ENCODE measurements around the gene SMPD4. TPM values are rescaled to one million over a fixed set of nuclear protein-coding genes. Genes with fewer than 3 reads are reported as not detected.
A peak's percentile ranks its signal among the peaks of the same experiment; 100 is the strongest.
"Not testable (repeated sequence)": the region's sequence is repeated elsewhere in the genome, so short reads cannot be mapped to it uniquely, and the experiment has no call there.

SMPD4 gene
- total RNA-seq, 4 donors from 2014 or later = 27.3 to 46.3 (median 36.9) TPM

GRCh38 chr2:130135692-130136541 lies 45.5 kb downstream of the SMPD4 start:
- no peaks in the 10 kb centered on the region for H3K4me1 ChIP-seq
- no peaks in the 10 kb centered on the region for H3K9me3 ChIP-seq
- H3K27me3 ChIP-seq = no peaks in the 10 kb centered on the region
- no peak overlapping the region for H3K27ac ChIP-seq (replicated peaks in 1 of 4)
- intact Hi-C loops (cut with DNase I) = no loop called here
- no peak overlapping the region for H3K4me3 ChIP-seq
- TF ChIP-seq POLR2AphosphoS5 (IDR thresholded peaks at IDR 0.05) (no peak), EP300 (IDR thresholded peaks at IDR 0.05) (no peak), CTCF (IDR thresholded peaks at IDR 0.05) (no peak), POLR2A (IDR thresholded peaks at IDR 0.05; ENCODE audit: low read depth) (no peak)
- no peaks in the 10 kb centered on the region for H3K36me3 ChIP-seq
- 98% methylated on average over 7 of the region's 15 CpGs for WGBS
- DNase-seq (ENCODE audit: extremely low spot score) = peak; percentile 64

GRCh38 chr2:130129120-130129829 lies 52.1 kb downstream of the SMPD4 start, which contains the start of gene POTEF:
TSS of gene POTEF (minus strand) at chr2:130129222. CDS start at chr2:130120515, 8,707 bp downstream.
- H3K4me1 ChIP-seq; DNase-seq (ENCODE audit: extremely low spot score); H3K9me3 ChIP-seq; H3K27ac ChIP-seq (replicated peaks in 1 of 4); H3K36me3 ChIP-seq; H3K4me3 ChIP-seq; H3K27me3 ChIP-seq; intact Hi-C loops (cut with DNase I): not testable (repeated sequence)
- WGBS = 95% methylated on average over 20 of the region's 29 CpGs

GRCh38 chr2:130128464-130128863 lies 52.9 kb downstream of the SMPD4 start:
- 100% methylated on average over 3 of the region's 14 CpGs for WGBS

GRCh38 chr2:130127726-130128125 lies 53.7 kb downstream of the SMPD4 start:
- intact Hi-C loops (cut with DNase I); H3K4me1 ChIP-seq; H3K27ac ChIP-seq (replicated peaks in 1 of 4); H3K36me3 ChIP-seq; H3K9me3 ChIP-seq; H3K4me3 ChIP-seq; H3K27me3 ChIP-seq; DNase-seq (ENCODE audit: extremely low spot score): not testable (repeated sequence)
- WGBS = no CpG with 5 or more reads among the region's 9 CpGs

More at GRCh38 chr2:130128464-130128863, 52.9 kb downstream of the SMPD4 start:
- H3K36me3 ChIP-seq; H3K27ac ChIP-seq (replicated peaks in 1 of 4); H3K4me1 ChIP-seq; H3K4me3 ChIP-seq; DNase-seq (ENCODE audit: extremely low spot score); H3K27me3 ChIP-seq; H3K9me3 ChIP-seq; intact Hi-C loops (cut with DNase I): not testable (repeated sequence)

GRCh38 chr2:130120924-130121323 lies 60.5 kb downstream of the SMPD4 start:
- H3K27ac ChIP-seq (replicated peaks in 1 of 4); intact Hi-C loops (cut with DNase I); H3K9me3 ChIP-seq; DNase-seq (ENCODE audit: extremely low spot score); H3K27me3 ChIP-seq; H3K36me3 ChIP-seq; H3K4me3 ChIP-seq; H3K4me1 ChIP-seq: not testable (repeated sequence)
- WGBS = 93% methylated on average over 38 of the region's 45 CpGs

GRCh38 chr2:130102597-130103363 lies 78.6 kb downstream of the SMPD4 start:
- WGBS = 72% methylated on average over 5 of the region's 8 CpGs
- H3K27ac ChIP-seq (replicated peaks in 1 of 4); H3K9me3 ChIP-seq; intact Hi-C loops (cut with DNase I); H3K4me1 ChIP-seq; H3K4me3 ChIP-seq; H3K36me3 ChIP-seq; H3K27me3 ChIP-seq; DNase-seq (ENCODE audit: extremely low spot score): not testable (repeated sequence)

Small RNA genes within 50 kb of the gene (small RNA-seq; reads per million reads assigned to genes)
- 0 reads per million in 3 donors for gene RNU6-1049P

Other genes starting within 250 kb of the SMPD4 start
- gene RAB6C, start 201.9 kb downstream of the SMPD4 start, total RNA-seq = under 1 TPM in 3 of 4 donors, not detected in 1; 0.26 to 0.57 (median 0.42) TPM
- gene POTEF, start 52.4 kb downstream of the SMPD4 start, total RNA-seq = not detected
- 1 to 10 TPM; 2.8 to 5.0 (median 4.2) TPM for gene CCDC74B, start 36.5 kb downstream of the SMPD4 start, total RNA-seq
- 100 to 1,000 TPM; 145 to 282 (median 196) TPM for gene MZT2B, start 660 bp upstream of the SMPD4 start, total RNA-seq
- gene TUBA3E, start 16.8 kb upstream of the SMPD4 start, total RNA-seq = not detected
- gene IMP4, start 161.3 kb upstream of the SMPD4 start, total RNA-seq = 100 to 1,000 TPM in 3 of 4 donors, 10 to 100 TPM in 1; 94.7 to 139 (median 114) TPM
- 10 to 100 TPM; 36.6 to 60.2 (median 50.3) TPM for gene PTPN18, start 174.5 kb upstream of the SMPD4 start, total RNA-seq